HepG2 (cell line): Measurements from ENCODE around the gene CSTF2. TPM values are rescaled to one million over a fixed set of nuclear protein-coding genes. Genes with fewer than 3 reads are reported as not detected.
A peak's percentile ranks its signal among the peaks of the same experiment; 100 is the strongest.

Experiments
- ARID4A ChIP-seq: sonication (generic); formaldehyde crosslinking; IDR thresholded peaks from 2 replicates; pipeline ENCODE4 v1.5.0; 2020; ENCODE audit warnings: mild to moderate bottlenecking, missing genetic modification reagents, borderline replicate concordance
- ARID5B ChIP-seq: IDR thresholded peaks from 2 replicates; pipeline ENCODE4 v1.4.0; 2020; ENCODE audit warnings: mild to moderate bottlenecking, missing genetic modification reagents
- CEBPB ChIP-seq: IDR thresholded peaks from 2 replicates; pipeline ENCODE4 v1.6.1; 2011; ENCODE audit warnings: low read depth, low read length, improper control_type of control experiment, borderline replicate concordance
- CTCF ChIP-seq: sonication (generic); formaldehyde crosslinking; IDR thresholded peaks from 2 replicates; pipeline ENCODE4 v1.5.0; 2020; ENCODE audit warnings: mild to moderate bottlenecking, missing genetic modification reagents, moderate library complexity
- E2F1 ChIP-seq: sonication (generic); formaldehyde crosslinking; IDR thresholded peaks from 2 replicates; pipeline ENCODE4 v1.5.0; 2020; ENCODE audit warnings: missing genetic modification reagents
- JARID2 ChIP-seq: sonication (generic); formaldehyde crosslinking; IDR thresholded peaks from 2 replicates; pipeline ENCODE4 v1.8.1; 2023; ENCODE audit warnings: missing genetic modification reagents, inconsistent platforms; ENCODE audit not compliant: insufficient replicate concordance
- KAT2B ChIP-seq: fragments of 150-350 bp; IDR thresholded peaks from 2 replicates; pipeline ENCODE4 v1.6.1; 2014; ENCODE audit warnings: low read depth, low read length, borderline replicate concordance
- MXD3 ChIP-seq: IDR thresholded peaks from 2 replicates; pipeline ENCODE4 v1.6.1; 2016; ENCODE audit warnings: mild to moderate bottlenecking, missing biosample characterization, missing genetic modification reagents
- PBX3 ChIP-seq: sonication (generic); formaldehyde crosslinking; IDR thresholded peaks from 2 replicates; pipeline ENCODE4 v1.8.1; 2023; ENCODE audit warnings: missing genetic modification reagents, inconsistent platforms, borderline replicate concordance
- PHF5A ChIP-seq: IDR thresholded peaks from one replicate; pipeline ENCODE4 v1.6.1; 2018; ENCODE audit warnings: low read depth, missing genetic modification reagents; ENCODE audit not compliant: unreplicated experiment
- SOX13 ChIP-seq, 3 experiments: fragments of 450-650 bp in 1 of 3; sonication (generic) in 1 of 3; formaldehyde crosslinking in 1 of 3; IDR thresholded peaks in 2 of 3; conservative IDR thresholded peaks in 1 of 3; 2 replicates each; pipeline versions ENCODE4 v1.5.0 to v1.6.1; 2016 to 2020; ENCODE audit warnings: antibody characterized with exemption in 1 of 3, mild to moderate bottlenecking in 1 of 3, missing compliant biosample characterization in 1 of 3, missing genetic modification reagents in 1 of 3, moderate library complexity in 1 of 3
- ZNF101 ChIP-seq: sonication (generic); formaldehyde crosslinking; IDR thresholded peaks from 2 replicates; pipeline ENCODE4 v1.4.0; 2020; ENCODE audit warnings: mild to moderate bottlenecking, low read depth, missing genetic modification reagents, borderline replicate concordance
- ZNF431 ChIP-seq: sonication (generic); formaldehyde crosslinking; IDR thresholded peaks from 2 replicates; pipeline ENCODE4 v1.9.0; 2022; ENCODE audit warnings: missing genetic modification reagents, low read depth, mild to moderate bottlenecking, borderline replicate concordance
- polyA plus RNA-seq, 8 experiments: library from polyadenylated mRNA; depleted of rRNA in 3 of 8; stranded (reverse) in 7 of 8; unstranded in 1 of 8; fragments of >200 nt; fragmentation: Illumina TruSeq in 4 of 8; extraction: Trizol in 4 of 8; gene quantifications; 2 replicates each; pipeline versions ENCODE4 v1.2.1 to v1.2.3, GENCODE V29; 2011 to 2016; ENCODE audit warnings: low read depth in 4 of 8, missing spikeins in 1 of 8, mixed read lengths in 1 of 8; ENCODE audit not compliant: insufficient read depth in 1 of 8
- total RNA-seq, 5 experiments: library from RNA; depleted of rRNA; stranded (reverse); fragments of >200 nt; fragmentation: Illumina TruSeq; extraction: Trizol; gene quantifications; 2 replicates each; pipeline ENCODE4 v1.2.3, GENCODE V29; 2016; ENCODE audit warnings: low read depth in 1 of 5

The CSTF2 gene
- total and polyA plus RNA-seq, 2 of the 13 experiments (the other 11 are each of a cell fraction or from before 2014, with no cell fraction given) = 19.7 to 26.7 TPM

GRCh38 chrX:100819837-100820666 lies at the start of gene CSTF2 (continued):
- TF ChIP-seq ARID4A (CRISPR knock-in tag) = peak; percentile 76; the same call in 1 of the 2 replicates
- TF ChIP-seq ZNF431 (CRISPR knock-in tag) = no peak
- no peak for TF ChIP-seq PHF5A (CRISPR knock-in tag)
- no peak for TF ChIP-seq ZNF101
- TF ChIP-seq E2F1 = no peak
- TF ChIP-seq JARID2 = no peak
- TF ChIP-seq MXD3 (CRISPR knock-in tag) = no peak
- no peak for TF ChIP-seq CEBPB
- no peak for TF ChIP-seq SOX13 (IDR thresholded peaks at IDR 0.05)
- TF ChIP-seq SOX13 (CRISPR knock-in tag; conservative IDR thresholded peaks at IDR 0.05 in 1 of 2, IDR thresholded peaks at IDR 0.05 in 1 of 2) = no peak
- no peak for TF ChIP-seq ARID5B (CRISPR knock-in tag)
- TF ChIP-seq CTCF (CRISPR knock-in tag) = no peak
- no peak for TF ChIP-seq KAT2B
- no peak for TF ChIP-seq PBX3
